Measurements from ENCODE around the gene HIC1.

- TF ChIP-seq, protein P1, sequence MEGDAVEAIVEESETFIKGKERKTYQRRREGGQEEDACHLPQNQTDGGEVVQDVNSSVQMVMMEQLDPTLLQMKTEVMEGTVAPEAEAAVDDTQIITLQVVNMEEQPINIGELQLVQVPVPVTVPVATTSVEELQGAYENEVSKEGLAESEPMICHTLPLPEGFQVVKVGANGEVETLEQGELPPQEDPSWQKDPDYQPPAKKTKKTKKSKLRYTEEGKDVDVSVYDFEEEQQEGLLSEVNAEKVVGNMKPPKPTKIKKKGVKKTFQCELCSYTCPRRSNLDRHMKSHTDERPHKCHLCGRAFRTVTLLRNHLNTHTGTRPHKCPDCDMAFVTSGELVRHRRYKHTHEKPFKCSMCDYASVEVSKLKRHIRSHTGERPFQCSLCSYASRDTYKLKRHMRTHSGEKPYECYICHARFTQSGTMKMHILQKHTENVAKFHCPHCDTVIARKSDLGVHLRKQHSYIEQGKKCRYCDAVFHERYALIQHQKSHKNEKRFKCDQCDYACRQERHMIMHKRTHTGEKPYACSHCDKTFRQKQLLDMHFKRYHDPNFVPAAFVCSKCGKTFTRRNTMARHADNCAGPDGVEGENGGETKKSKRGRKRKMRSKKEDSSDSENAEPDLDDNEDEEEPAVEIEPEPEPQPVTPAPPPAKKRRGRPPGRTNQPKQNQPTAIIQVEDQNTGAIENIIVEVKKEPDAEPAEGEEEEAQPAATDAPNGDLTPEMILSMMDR (IDR thresholded peaks at IDR 0.05), result no peak
- no peak for TF ChIP-seq POLR2A (IDR thresholded peaks at IDR 0.05)
These were observed 16.1 kb downstream of the HIC1 start for GRCh38 chr17:2071024-2071385.
